Osteocyte (in vitro differentiated cells): ENCODE results near the gene SEMA4D. TPM values are rescaled to one million over a fixed set of nuclear protein-coding genes. Genes with fewer than 3 reads are reported as not detected.

Experiments used
- DNase-seq: peaks from one replicate; pipeline ENCODE4 v3.0.0; 2021; ENCODE audit warnings: mixed read lengths; ENCODE audit not compliant: unreplicated experiment; ENCODE audit errors: extremely low spot score
- H3K27ac Mint-ChIP-seq: one replicate; pipeline ENCODE4 v1.8.0; 2021; ENCODE audit warnings: mild to moderate bottlenecking, mixed read lengths; ENCODE audit not compliant: unreplicated experiment
- H3K27me3 Mint-ChIP-seq: one replicate; pipeline ENCODE4 v1.8.0; 2021; ENCODE audit warnings: mixed read lengths; ENCODE audit not compliant: unreplicated experiment
- H3K36me3 Mint-ChIP-seq: one replicate; pipeline ENCODE4 v1.8.0; 2021; ENCODE audit warnings: mixed read lengths; ENCODE audit not compliant: unreplicated experiment
- H3K4me1 Mint-ChIP-seq: one replicate; pipeline ENCODE4 v1.8.0; 2021; ENCODE audit warnings: mixed read lengths; ENCODE audit not compliant: unreplicated experiment
- H3K4me3 Mint-ChIP-seq: one replicate; pipeline ENCODE4 v1.8.0; 2021; ENCODE audit warnings: mild to moderate bottlenecking, moderate library complexity, mixed read lengths; ENCODE audit not compliant: unreplicated experiment
- H3K9me3 Mint-ChIP-seq: one replicate; pipeline ENCODE4 v1.8.0; 2021; ENCODE audit warnings: mixed read lengths; ENCODE audit not compliant: unreplicated experiment
- CTCF ChIP-seq: fragments of 200-600 bp; sonication (generic); IDR thresholded peaks from 2 replicates; pipeline ENCODE4 v1.5.0; 2021; ENCODE audit warnings: antibody characterized with exemption, mild to moderate bottlenecking, moderate library complexity
- total RNA-seq: library from RNA; stranded (reverse); gene quantifications from 2 replicates; pipeline ENCODE4 v1.2.1, GENCODE V29; 2021

SEMA4D gene
- total RNA-seq, 1 donor from 2014 or later = 2.0 TPM

GRCh38 chr9:89525446-89526374 lies 27.8 kb upstream of the SEMA4D start:
- H3K27ac Mint-ChIP-seq = no peak overlapping the region
- H3K4me1 Mint-ChIP-seq = no peaks in the 10 kb centered on the region
- no peak for DNase-seq
- TF ChIP-seq CTCF = no peak
- H3K4me3 Mint-ChIP-seq = no peak overlapping the region
- no peaks in the 10 kb centered on the region for H3K36me3 Mint-ChIP-seq
- no peaks in the 10 kb centered on the region for H3K9me3 Mint-ChIP-seq
- peaks cover 10% of the 10 kb centered on the region for H3K27me3 Mint-ChIP-seq

DNA sequence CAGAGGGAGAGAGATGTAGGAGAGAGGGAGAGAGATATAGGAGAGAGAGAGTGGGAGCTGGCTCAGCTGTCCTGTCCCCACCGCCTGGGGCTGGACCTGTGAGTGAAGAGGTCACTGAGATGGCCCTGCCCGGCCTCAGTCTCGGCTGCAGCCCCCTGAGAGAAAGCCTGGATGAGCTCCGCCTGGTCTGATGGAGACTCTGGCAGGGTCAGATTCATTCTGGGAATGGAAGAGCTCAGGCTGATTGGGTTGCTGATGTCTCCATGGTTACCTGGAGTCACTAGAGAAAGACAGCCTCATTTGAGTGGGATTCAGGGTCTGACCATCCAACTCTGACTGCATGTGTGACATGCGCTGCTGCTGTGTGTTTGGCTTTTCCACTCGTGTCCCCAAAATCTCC lies 27.1 kb upstream of the SEMA4D start:
- TF ChIP-seq CTCF = no peak
- H3K9me3 Mint-ChIP-seq = no peaks in the 10 kb centered on the region
- H3K4me3 Mint-ChIP-seq = no peak overlapping the region

GRCh38 chr9:89523948-89524347 lies 26.0 kb upstream of the SEMA4D start:
- H3K4me1 Mint-ChIP-seq = no peaks in the 10 kb centered on the region
- peaks cover 10% of the 10 kb centered on the region for H3K27me3 Mint-ChIP-seq

More for the DNA sequence above, 27.1 kb upstream of the SEMA4D start:
- DNase-seq = no peak
- peaks cover 10% of the 10 kb centered on the region for H3K27me3 Mint-ChIP-seq
- no peaks in the 10 kb centered on the region for H3K36me3 Mint-ChIP-seq
- H3K4me1 Mint-ChIP-seq = no peaks in the 10 kb centered on the region
- no peak overlapping the region for H3K27ac Mint-ChIP-seq

DNA sequence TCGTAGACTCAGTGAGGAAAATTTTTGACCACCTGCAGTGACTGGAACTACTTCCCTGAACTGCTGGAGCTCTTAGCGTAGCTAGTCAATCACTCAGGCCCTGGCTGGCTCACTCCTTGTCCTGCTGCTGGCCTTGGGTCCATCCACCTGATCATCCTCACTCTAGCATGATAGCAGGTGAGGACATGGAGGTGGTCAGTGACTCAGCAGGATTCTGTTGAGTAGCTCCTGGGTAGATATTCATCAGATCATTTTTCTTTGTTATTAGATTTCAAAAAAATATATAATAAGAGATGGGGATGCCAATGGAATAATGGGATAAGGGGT lies 25.0 kb upstream of the SEMA4D start:
- Mint-ChIP-seq H3K27ac (no peak overlapping the region), H3K36me3 (no peaks in the 10 kb centered on the region), H3K9me3 (no peaks in the 10 kb centered on the region), H3K4me1 (no peaks in the 10 kb centered on the region), H3K27me3 (peaks cover 7% of the 10 kb centered on the region), H3K4me3 (no peak overlapping the region)
- no peak for TF ChIP-seq CTCF
- DNase-seq = no peak

More at GRCh38 chr9:89523948-89524347, 26.0 kb upstream of the SEMA4D start:
- Mint-ChIP-seq H3K4me3 (no peak overlapping the region), H3K36me3 (no peaks in the 10 kb centered on the region), H3K27ac (no peak overlapping the region), H3K9me3 (no peaks in the 10 kb centered on the region)
- no peak for DNase-seq
- TF ChIP-seq CTCF = no peak

DNA sequence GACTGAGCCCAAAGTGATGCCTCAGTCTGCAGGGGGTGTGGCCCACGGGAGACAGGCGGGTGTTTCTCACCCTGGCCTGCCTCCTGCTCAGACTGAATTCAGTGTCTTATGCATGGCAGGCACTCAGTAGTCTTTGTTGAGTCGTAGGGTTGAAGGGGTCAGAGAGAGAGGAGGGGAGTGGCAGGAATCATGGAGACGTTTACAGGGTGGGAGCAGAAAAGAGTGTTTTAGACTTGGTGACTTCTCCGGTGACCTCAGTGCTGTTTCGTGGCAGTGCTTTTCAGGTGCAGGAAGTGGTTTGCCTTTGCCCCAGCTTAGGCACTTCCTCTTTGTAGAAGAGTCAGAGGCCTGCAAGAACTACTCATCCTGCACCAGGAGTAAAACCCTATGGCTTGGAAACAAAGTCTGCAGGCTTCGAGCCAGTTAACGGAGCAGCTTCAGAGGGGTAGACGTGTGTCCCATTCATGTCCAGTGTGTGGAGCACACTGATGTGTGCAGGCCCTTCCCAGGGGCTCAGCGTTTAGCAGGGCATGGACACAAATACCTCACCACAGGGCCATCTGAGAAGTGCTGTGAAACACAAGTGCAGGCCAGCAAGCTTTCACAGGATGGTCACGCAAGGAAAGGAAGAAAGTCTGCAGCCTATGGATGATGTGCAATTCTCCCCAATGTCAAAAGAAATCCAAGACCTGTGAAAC lies 24.5 kb upstream of the SEMA4D start:
- DNase-seq = no peak
- H3K27ac Mint-ChIP-seq = no peak overlapping the region
- H3K27me3 Mint-ChIP-seq = peaks cover 7% of the 10 kb centered on the region
- H3K36me3 Mint-ChIP-seq = no peaks in the 10 kb centered on the region
- H3K4me3 Mint-ChIP-seq = no peak overlapping the region
- H3K9me3 Mint-ChIP-seq = no peaks in the 10 kb centered on the region
- no peak for TF ChIP-seq CTCF
- no peaks in the 10 kb centered on the region for H3K4me1 Mint-ChIP-seq
